ENCODE results near the gene DPT. TPM values are rescaled to one million over a fixed set of nuclear protein-coding genes. Genes with fewer than 3 reads are reported as not detected.
A peak's percentile ranks its signal among the peaks of the same experiment; 100 is the strongest.

Gene DPT
- total RNA-seq, 6 donors from 2014 or later = 11.5 to 22.4 (median 12.3) TPM; not detected in 1

- Histone ChIP-seq H3K4me3 (no peak overlapping the region), H3K27me3 (no peaks in the 10 kb centered on the region), H3K9me3 (no peaks in the 10 kb centered on the region), H3K36me3 (no peaks in the 10 kb centered on the region), H3K4me1 (no peaks in the 10 kb centered on the region), H3K27ac (no peak overlapping the region)
- ATAC-seq (ENCODE audit: low FRiP score in 2 of 2) (no peak), DNase-seq (no peak)
- TF ChIP-seq POLR2AphosphoS5 (IDR thresholded peaks at IDR 0.05) (no peak), EP300 (IDR thresholded peaks at IDR 0.05) (no peak), POLR2A (IDR thresholded peaks at IDR 0.05) (no peak), CTCF (IDR thresholded peaks at IDR 0.05) (no peak)
- WGBS, 2 donors = 93 to 97% methylated on average over 4 of the region's 4 CpGs
Observed at GRCh38 chr1:168733241-168733640, 4.2 kb upstream of the DPT start.

GRCh38 chr1:168732736-168733135 lies 3.7 kb upstream of the DPT start:
- Histone ChIP-seq H3K36me3 (no peaks in the 10 kb centered on the region), H3K27me3 (no peaks in the 10 kb centered on the region), H3K27ac (no peak overlapping the region), H3K4me1 (no peaks in the 10 kb centered on the region), H3K9me3 (no peaks in the 10 kb centered on the region), H3K4me3 (no peak overlapping the region)
- no peak for ATAC-seq (ENCODE audit: low FRiP score in 2 of 2)
- 91 to 92% methylated on average over 6 of the region's 6 CpGs for WGBS, 2 donors
- no peak for TF ChIP-seq POLR2AphosphoS5 (IDR thresholded peaks at IDR 0.05)
- TF ChIP-seq POLR2A (IDR thresholded peaks at IDR 0.05) = no peak
- no peak for TF ChIP-seq CTCF (IDR thresholded peaks at IDR 0.05)
- TF ChIP-seq EP300 (IDR thresholded peaks at IDR 0.05) = no peak
- DNase-seq = no peak

GRCh38 chr1:168731244-168731953 lies 2.4 kb upstream of the DPT start:
- Histone ChIP-seq H3K27me3 (no peaks in the 10 kb centered on the region), H3K27ac (no peak overlapping the region), H3K36me3 (no peaks in the 10 kb centered on the region), H3K4me1 (no peaks in the 10 kb centered on the region), H3K4me3 (no peak overlapping the region), H3K9me3 (no peaks in the 10 kb centered on the region)
- no peak for DNase-seq
- ATAC-seq (ENCODE audit: low FRiP score in 2 of 2) = no peak
- 84 to 90% methylated on average over 7 of the region's 7 CpGs for WGBS, 2 donors
- no peak for TF ChIP-seq POLR2A (IDR thresholded peaks at IDR 0.05)
- TF ChIP-seq EP300 (IDR thresholded peaks at IDR 0.05) = no peak
- no peak for TF ChIP-seq POLR2AphosphoS5 (IDR thresholded peaks at IDR 0.05)
- TF ChIP-seq CTCF (IDR thresholded peaks at IDR 0.05) = no peak

DNA sequence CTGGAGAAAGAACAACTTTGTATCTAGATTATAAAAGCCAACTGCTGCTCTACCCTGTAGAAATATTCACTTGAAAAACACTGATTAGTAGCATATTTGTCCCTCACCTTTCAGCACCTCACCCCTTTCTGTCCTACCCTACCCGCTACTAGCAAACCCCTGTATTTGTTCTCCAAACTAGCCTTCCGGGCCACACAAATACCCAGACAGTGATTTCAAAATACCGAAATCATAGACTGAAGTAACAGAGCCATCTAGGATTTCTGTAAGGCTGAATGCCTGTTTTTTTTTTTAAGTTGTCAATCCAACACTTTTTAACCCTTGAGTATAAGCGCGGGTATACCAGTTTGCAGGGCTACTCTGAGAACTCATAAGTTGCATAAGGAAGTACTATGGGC lies 398 bp upstream of the DPT start:
- Histone ChIP-seq H3K27ac (no peak overlapping the region), H3K9me3 (no peaks in the 10 kb centered on the region), H3K4me1 (no peaks in the 10 kb centered on the region), H3K4me3 (peak overlapping the region in 1 of 4 donors; percentile 23), H3K27me3 (no peaks in the 10 kb centered on the region), H3K36me3 (no peaks in the 10 kb centered on the region)
- ATAC-seq (ENCODE audit: low FRiP score in 2 of 2) (peak in 1 of 2 donors; percentile 50), DNase-seq (no peak)
- TF ChIP-seq EP300 (IDR thresholded peaks at IDR 0.05) = no peak
- no peak for TF ChIP-seq CTCF (IDR thresholded peaks at IDR 0.05)
- TF ChIP-seq POLR2AphosphoS5 (IDR thresholded peaks at IDR 0.05) = no peak
- no peak for TF ChIP-seq POLR2A (IDR thresholded peaks at IDR 0.05)
- WGBS, 2 donors = 81 to 96% methylated on average over 5 of the region's 5 CpGs

DNA sequence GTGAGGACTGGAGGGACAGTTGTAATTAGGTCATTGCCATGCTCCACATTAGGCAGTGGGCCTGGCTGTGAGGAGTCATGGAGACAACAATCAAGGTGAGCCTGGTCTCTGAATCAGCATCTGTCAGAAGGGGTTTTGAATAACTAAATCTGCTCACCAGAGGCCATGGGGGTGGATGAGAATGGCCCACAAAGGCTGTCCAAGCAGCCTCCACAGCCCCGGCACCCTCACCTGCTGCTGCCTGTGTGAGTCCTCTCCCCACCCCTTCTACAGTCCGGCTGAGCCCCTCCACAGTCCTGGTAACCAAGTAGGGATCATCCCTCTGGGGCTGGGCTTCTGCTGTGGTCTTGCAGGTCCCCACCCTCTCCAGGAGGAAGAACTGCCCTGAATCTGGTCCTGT lies 2.3 kb downstream of the DPT start:
- Histone ChIP-seq H3K27me3 (no peaks in the 10 kb centered on the region), H3K27ac (peak overlapping the region; percentile 11 to 44 (median 34)), H3K36me3 (no peaks in the 10 kb centered on the region), H3K4me3 (no peak overlapping the region), H3K4me1 (no peaks in the 10 kb centered on the region), H3K9me3 (no peaks in the 10 kb centered on the region)
- WGBS, 2 donors = 70 to 96% methylated on average over 2 of the region's 2 CpGs
- ATAC-seq (ENCODE audit: low FRiP score in 2 of 2) = peak in 1 of 2 donors; percentile 36
- no peak for TF ChIP-seq EP300 (IDR thresholded peaks at IDR 0.05)
- TF ChIP-seq POLR2A (IDR thresholded peaks at IDR 0.05) = no peak
- DNase-seq = peak in 1 of 2 donors; percentile 22

Measured in upper lobe of left lung (tissue), 6 donors.